Breast epithelium (tissue), 3 donors: ENCODE measurements around the gene SFMBT2.

Experiments used
- CTCF ChIP-seq, 3 donors: fragments of 450-650 bp; IDR thresholded peaks; one replicate each; pipeline ENCODE4 v1.5.1; 2016 to 2017; ENCODE audit warnings: antibody characterized with exemption in 3 of 3, mild to moderate bottlenecking in 3 of 3, moderate library complexity in 3 of 3
- POLR2A ChIP-seq: fragments of 450-650 bp; IDR thresholded peaks from one replicate; pipeline ENCODE4 v1.6.1; 2016; ENCODE audit warnings: antibody characterized with exemption, mild to moderate bottlenecking, moderate library complexity

- TF ChIP-seq CTCF (IDR thresholded peaks at IDR 0.05) (no peak), POLR2A (no peak)
Measured at GRCh38 chr10:7361316-7361715, 49.5 kb downstream of the SFMBT2 start.
